WTC11 (cell line): Measurements from ENCODE around the gene CNOT6L. TPM values are rescaled to one million over a fixed set of nuclear protein-coding genes. Genes with fewer than 3 reads are reported as not detected.

Experiments
- ATAC-seq: fragments of 200-7000 bp; cut with Tn5 transposase; 2 replicates; pipeline ENCODE4 v1.10.0; 2021; ENCODE audit warnings: mild to moderate bottlenecking, moderate library complexity
- CTCF ChIA-PET: fragments of 300-600 bp; sonication (Branson Sonifier 250); formaldehyde crosslinking; loops from one replicate; lab custom pipeline; 2021; ENCODE audit warnings: antibody characterized with exemption; lab: Charles Lee
- POLR2A ChIA-PET: fragments of 350-600 bp; sonication (Branson Sonifier 250); formaldehyde crosslinking; loops from one replicate; lab custom pipeline; 2021; ENCODE audit warnings: antibody characterized with exemption; lab: Charles Lee
- DNase-seq: peaks from one replicate; pipeline ENCODE4 v3.0.0; 2021; ENCODE audit warnings: low spot score
- H3K27ac Mint-ChIP-seq: 2 replicates; pipeline ENCODE4 v1.8.0; 2021; ENCODE audit warnings: mixed read lengths
- H3K27me3 Mint-ChIP-seq: 2 replicates; pipeline ENCODE4 v1.8.0; 2021; ENCODE audit warnings: low read depth, mild to moderate bottlenecking, moderate library complexity, mixed read lengths
- H3K36me3 Mint-ChIP-seq: 2 replicates; pipeline ENCODE4 v1.8.0; 2021; ENCODE audit warnings: mixed read lengths
- H3K4me1 Mint-ChIP-seq: 2 replicates; pipeline ENCODE4 v1.8.0; 2022; ENCODE audit warnings: mixed read lengths
- H3K4me3 Mint-ChIP-seq: 2 replicates; pipeline ENCODE4 v1.8.0; 2021; ENCODE audit warnings: mild to moderate bottlenecking, moderate library complexity, mixed read lengths
- H3K9me3 Mint-ChIP-seq: 2 replicates; pipeline ENCODE4 v1.8.0; 2021; ENCODE audit warnings: mixed read lengths
- ATF1 ChIP-seq: sonication (generic); formaldehyde crosslinking; IDR thresholded peaks from 2 replicates; pipeline ENCODE4 v1.8.1; 2023; ENCODE audit warnings: mild to moderate bottlenecking, moderate library complexity, missing genetic modification reagents
- CBFB ChIP-seq: sonication (generic); formaldehyde crosslinking; IDR thresholded peaks from 2 replicates; pipeline ENCODE4 v1.8.1; 2022; ENCODE audit warnings: mild to moderate bottlenecking, low read depth, missing genetic modification reagents
- CREM ChIP-seq: sonication (generic); formaldehyde crosslinking; IDR thresholded peaks from 2 replicates; pipeline ENCODE4 v1.8.1; 2022; ENCODE audit warnings: mild to moderate bottlenecking, missing genetic modification reagents, moderate library complexity
- ESRRA ChIP-seq: sonication (generic); formaldehyde crosslinking; IDR thresholded peaks from 2 replicates; pipeline ENCODE4 v1.8.1; 2022; ENCODE audit warnings: mild to moderate bottlenecking, missing genetic modification reagents, borderline replicate concordance
- HMGA2 ChIP-seq: fragments of 250-450 bp; sonication (Bioruptor Pico); IDR thresholded peaks from 2 replicates; pipeline ENCODE4 v1.4.0; 2021; ENCODE audit warnings: mild to moderate bottlenecking, moderate library complexity
- IRF2 ChIP-seq: sonication (generic); formaldehyde crosslinking; IDR thresholded peaks from 2 replicates; pipeline ENCODE4 v1.8.0; 2022; ENCODE audit warnings: low read depth, missing genetic modification reagents, borderline replicate concordance
- MXD4 ChIP-seq: fragments of 250-450 bp; sonication (Bioruptor Pico); IDR thresholded peaks from 2 replicates; pipeline ENCODE4 v1.8.0; 2021; ENCODE audit warnings: mild to moderate bottlenecking, moderate library complexity, borderline replicate concordance
- NFATC4 ChIP-seq: fragments of 250-450 bp; sonication (Bioruptor Pico); IDR thresholded peaks from 2 replicates; pipeline ENCODE4 v1.9.0; 2021; ENCODE audit warnings: mild to moderate bottlenecking
- NFYB ChIP-seq: sonication (generic); formaldehyde crosslinking; conservative IDR thresholded peaks from 2 replicates; pipeline ENCODE4 v1.8.0; 2022; ENCODE audit warnings: low read depth, missing genetic modification reagents
- NR2C2 ChIP-seq: sonication (generic); formaldehyde crosslinking; IDR thresholded peaks from 2 replicates; pipeline ENCODE4 v1.8.0; 2022; ENCODE audit warnings: mild to moderate bottlenecking, missing genetic modification reagents
- NR3C1 ChIP-seq: sonication (generic); formaldehyde crosslinking; conservative IDR thresholded peaks from 2 replicates; pipeline ENCODE4 v1.8.1; 2023; ENCODE audit warnings: low read depth, mild to moderate bottlenecking, missing genetic modification reagents
- OVOL2 ChIP-seq: fragments of 250-450 bp; sonication (Bioruptor Pico); IDR thresholded peaks from 2 replicates; pipeline ENCODE4 v1.9.0; 2021; ENCODE audit warnings: mild to moderate bottlenecking, borderline replicate concordance
- PRRX2 ChIP-seq: fragments of 250-450 bp; sonication (Bioruptor Pico); IDR thresholded peaks from 2 replicates; pipeline ENCODE4 v1.8.0; 2021; ENCODE audit warnings: mild to moderate bottlenecking
- RELA ChIP-seq: sonication (generic); formaldehyde crosslinking; IDR thresholded peaks from 2 replicates; pipeline ENCODE4 v1.8.1; 2022; ENCODE audit warnings: missing genetic modification reagents, mild to moderate bottlenecking, borderline replicate concordance
- TCF7 ChIP-seq: sonication (generic); formaldehyde crosslinking; IDR thresholded peaks from 2 replicates; pipeline ENCODE4 v1.8.0; 2022; ENCODE audit warnings: mild to moderate bottlenecking, low read depth, missing genetic modification reagents, moderate library complexity
- TEAD1 ChIP-seq: sonication (generic); formaldehyde crosslinking; IDR thresholded peaks from 2 replicates; pipeline ENCODE4 v1.8.0; 2022; ENCODE audit warnings: mild to moderate bottlenecking, missing genetic modification reagents
- TP53 ChIP-seq: sonication (generic); formaldehyde crosslinking; IDR thresholded peaks from 2 replicates; pipeline ENCODE4 v1.8.1; 2023; ENCODE audit warnings: mild to moderate bottlenecking, missing genetic modification reagents
- total RNA-seq: library from RNA; stranded (reverse); gene quantifications from 3 replicates; pipeline ENCODE4 v1.2.3, GENCODE V29; 2021
- TF ChIP-seq, protein P1 (sequence below): sonication (generic); formaldehyde crosslinking; IDR thresholded peaks from 2 replicates; pipeline ENCODE4 v1.8.0; 2022; ENCODE audit warnings: mild to moderate bottlenecking, missing genetic modification reagents
- TF ChIP-seq, protein P2 (sequence below): sonication (generic); formaldehyde crosslinking; IDR thresholded peaks from 2 replicates; pipeline ENCODE4 v1.8.1; 2023; ENCODE audit warnings: mild to moderate bottlenecking, missing genetic modification reagents
- TF ChIP-seq, protein P3 (sequence below): sonication (generic); formaldehyde crosslinking; IDR thresholded peaks from 2 replicates; pipeline ENCODE4 v1.8.1; 2022; ENCODE audit warnings: mild to moderate bottlenecking, missing genetic modification reagents, moderate library complexity, borderline replicate concordance
- TF ChIP-seq, protein P4 (sequence below): sonication (generic); formaldehyde crosslinking; IDR thresholded peaks from 2 replicates; pipeline ENCODE4 v1.8.0; 2022; ENCODE audit warnings: mild to moderate bottlenecking, missing genetic modification reagents
- TF ChIP-seq, protein P5 (sequence below): fragments of 250-450 bp; sonication (Bioruptor Pico); IDR thresholded peaks from 2 replicates; pipeline ENCODE4 v2.1.2; 2022; ENCODE audit warnings: mild to moderate bottlenecking, moderate library complexity
- TF ChIP-seq, protein P6 (sequence below): sonication (generic); formaldehyde crosslinking; IDR thresholded peaks from 2 replicates; pipeline ENCODE4 v1.8.1; 2023; ENCODE audit warnings: mild to moderate bottlenecking, missing genetic modification reagents, moderate library complexity
- TF ChIP-seq, protein P7 (sequence below): sonication (generic); formaldehyde crosslinking; IDR thresholded peaks from 2 replicates; pipeline ENCODE4 v1.8.1; 2023; ENCODE audit warnings: mild to moderate bottlenecking, missing genetic modification reagents, moderate library complexity
- TF ChIP-seq, protein P8 (sequence below): sonication (generic); formaldehyde crosslinking; conservative IDR thresholded peaks from 2 replicates; pipeline ENCODE4 v1.8.1; 2022; ENCODE audit warnings: mild to moderate bottlenecking, missing genetic modification reagents
- TF ChIP-seq, protein P9 (sequence below): sonication (generic); formaldehyde crosslinking; IDR thresholded peaks from 2 replicates; pipeline ENCODE4 v1.8.0; 2022; ENCODE audit warnings: mild to moderate bottlenecking, missing genetic modification reagents
- TF ChIP-seq, protein P10 (sequence below): sonication (generic); formaldehyde crosslinking; IDR thresholded peaks from 2 replicates; pipeline ENCODE4 v1.8.1; 2023; ENCODE audit warnings: mild to moderate bottlenecking, moderate library complexity, missing genetic modification reagents

CNOT6L gene
- total RNA-seq, 1 experiment from 2014 or later, result 21.6 TPM

DNA sequence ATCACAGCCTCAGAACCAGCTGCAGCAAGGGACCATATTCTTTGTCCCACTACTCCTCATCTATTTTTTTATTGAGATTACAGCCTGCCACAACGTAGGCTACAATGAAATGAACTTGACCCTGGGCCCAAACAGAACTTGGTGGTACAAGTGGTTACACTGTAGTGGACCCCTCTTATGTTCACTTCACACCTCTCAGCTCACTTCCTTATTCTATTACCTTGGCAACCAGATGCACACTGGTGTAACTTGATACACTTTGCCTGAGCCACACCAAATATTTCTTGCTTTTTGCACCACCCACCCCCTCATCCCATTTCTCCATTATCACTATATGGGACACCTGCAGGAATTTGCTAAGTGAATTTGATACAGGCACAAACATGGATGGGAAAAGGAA lies 107.7 kb downstream of the CNOT6L start:
- Mint-ChIP-seq H3K27me3 (no peaks in the 10 kb centered on the region), H3K27ac (no peak overlapping the region), H3K4me3 (no peak overlapping the region), H3K4me1 (peaks cover 25% of the 10 kb centered on the region), H3K36me3 (no peaks in the 10 kb centered on the region), H3K9me3 (no peaks in the 10 kb centered on the region)
- TF ChIP-seq TP53 (no peak), ESRRA (CRISPR knock-in tag) (no peak), MXD4 (no peak), OVOL2 (CRISPR knock-in tag) (no peak), RELA (CRISPR knock-in tag) (no peak), NR2C2 (CRISPR knock-in tag) (no peak), HMGA2 (no peak), ATF1 (CRISPR knock-in tag) (no peak), TEAD1 (CRISPR knock-in tag) (no peak), TCF7 (no peak), NFYB (no peak)
- TF ChIP-seq, protein P1, sequence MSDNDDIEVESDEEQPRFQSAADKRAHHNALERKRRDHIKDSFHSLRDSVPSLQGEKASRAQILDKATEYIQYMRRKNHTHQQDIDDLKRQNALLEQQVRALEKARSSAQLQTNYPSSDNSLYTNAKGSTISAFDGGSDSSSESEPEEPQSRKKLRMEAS (CRISPR knock-in tag), result no peak
- TF ChIP-seq, protein P2, sequence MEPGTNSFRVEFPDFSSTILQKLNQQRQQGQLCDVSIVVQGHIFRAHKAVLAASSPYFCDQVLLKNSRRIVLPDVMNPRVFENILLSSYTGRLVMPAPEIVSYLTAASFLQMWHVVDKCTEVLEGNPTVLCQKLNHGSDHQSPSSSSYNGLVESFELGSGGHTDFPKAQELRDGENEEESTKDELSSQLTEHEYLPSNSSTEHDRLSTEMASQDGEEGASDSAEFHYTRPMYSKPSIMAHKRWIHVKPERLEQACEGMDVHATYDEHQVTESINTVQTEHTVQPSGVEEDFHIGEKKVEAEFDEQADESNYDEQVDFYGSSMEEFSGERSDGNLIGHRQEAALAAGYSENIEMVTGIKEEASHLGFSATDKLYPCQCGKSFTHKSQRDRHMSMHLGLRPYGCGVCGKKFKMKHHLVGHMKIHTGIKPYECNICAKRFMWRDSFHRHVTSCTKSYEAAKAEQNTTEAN, result no peak
- TF ChIP-seq, protein P3, sequence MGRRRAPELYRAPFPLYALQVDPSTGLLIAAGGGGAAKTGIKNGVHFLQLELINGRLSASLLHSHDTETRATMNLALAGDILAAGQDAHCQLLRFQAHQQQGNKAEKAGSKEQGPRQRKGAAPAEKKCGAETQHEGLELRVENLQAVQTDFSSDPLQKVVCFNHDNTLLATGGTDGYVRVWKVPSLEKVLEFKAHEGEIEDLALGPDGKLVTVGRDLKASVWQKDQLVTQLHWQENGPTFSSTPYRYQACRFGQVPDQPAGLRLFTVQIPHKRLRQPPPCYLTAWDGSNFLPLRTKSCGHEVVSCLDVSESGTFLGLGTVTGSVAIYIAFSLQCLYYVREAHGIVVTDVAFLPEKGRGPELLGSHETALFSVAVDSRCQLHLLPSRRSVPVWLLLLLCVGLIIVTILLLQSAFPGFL, result no peak
- TF ChIP-seq, protein P4, sequence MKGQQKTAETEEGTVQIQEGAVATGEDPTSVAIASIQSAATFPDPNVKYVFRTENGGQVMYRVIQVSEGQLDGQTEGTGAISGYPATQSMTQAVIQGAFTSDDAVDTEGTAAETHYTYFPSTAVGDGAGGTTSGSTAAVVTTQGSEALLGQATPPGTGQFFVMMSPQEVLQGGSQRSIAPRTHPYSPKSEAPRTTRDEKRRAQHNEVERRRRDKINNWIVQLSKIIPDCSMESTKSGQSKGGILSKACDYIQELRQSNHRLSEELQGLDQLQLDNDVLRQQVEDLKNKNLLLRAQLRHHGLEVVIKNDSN (CRISPR knock-in tag), result no peak
- TF ChIP-seq, protein P5, sequence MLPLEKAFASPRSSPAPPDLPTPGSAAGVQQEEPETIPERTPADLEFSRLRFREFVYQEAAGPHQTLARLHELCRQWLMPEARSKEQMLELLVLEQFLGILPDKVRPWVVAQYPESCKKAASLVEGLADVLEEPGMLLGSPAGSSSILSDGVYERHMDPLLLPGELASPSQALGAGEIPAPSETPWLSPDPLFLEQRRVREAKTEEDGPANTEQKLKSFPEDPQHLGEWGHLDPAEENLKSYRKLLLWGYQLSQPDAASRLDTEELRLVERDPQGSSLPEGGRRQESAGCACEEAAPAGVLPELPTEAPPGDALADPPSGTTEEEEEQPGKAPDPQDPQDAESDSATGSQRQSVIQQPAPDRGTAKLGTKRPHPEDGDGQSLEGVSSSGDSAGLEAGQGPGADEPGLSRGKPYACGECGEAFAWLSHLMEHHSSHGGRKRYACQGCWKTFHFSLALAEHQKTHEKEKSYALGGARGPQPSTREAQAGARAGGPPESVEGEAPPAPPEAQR (CRISPR knock-in tag), result no peak
- TF ChIP-seq, protein P6, sequence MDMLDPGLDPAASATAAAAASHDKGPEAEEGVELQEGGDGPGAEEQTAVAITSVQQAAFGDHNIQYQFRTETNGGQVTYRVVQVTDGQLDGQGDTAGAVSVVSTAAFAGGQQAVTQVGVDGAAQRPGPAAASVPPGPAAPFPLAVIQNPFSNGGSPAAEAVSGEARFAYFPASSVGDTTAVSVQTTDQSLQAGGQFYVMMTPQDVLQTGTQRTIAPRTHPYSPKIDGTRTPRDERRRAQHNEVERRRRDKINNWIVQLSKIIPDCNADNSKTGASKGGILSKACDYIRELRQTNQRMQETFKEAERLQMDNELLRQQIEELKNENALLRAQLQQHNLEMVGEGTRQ, result no peak
- TF ChIP-seq, protein P7, sequence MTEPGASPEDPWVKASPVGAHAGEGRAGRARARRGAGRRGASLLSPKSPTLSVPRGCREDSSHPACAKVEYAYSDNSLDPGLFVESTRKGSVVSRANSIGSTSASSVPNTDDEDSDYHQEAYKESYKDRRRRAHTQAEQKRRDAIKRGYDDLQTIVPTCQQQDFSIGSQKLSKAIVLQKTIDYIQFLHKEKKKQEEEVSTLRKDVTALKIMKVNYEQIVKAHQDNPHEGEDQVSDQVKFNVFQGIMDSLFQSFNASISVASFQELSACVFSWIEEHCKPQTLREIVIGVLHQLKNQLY (CRISPR knock-in tag), result no peak
- DNase-seq, result no peak
- ChIA-PET CTCF (no interaction called here), POLR2A (no interaction called here)
- ATAC-seq, result no peak

DNA sequence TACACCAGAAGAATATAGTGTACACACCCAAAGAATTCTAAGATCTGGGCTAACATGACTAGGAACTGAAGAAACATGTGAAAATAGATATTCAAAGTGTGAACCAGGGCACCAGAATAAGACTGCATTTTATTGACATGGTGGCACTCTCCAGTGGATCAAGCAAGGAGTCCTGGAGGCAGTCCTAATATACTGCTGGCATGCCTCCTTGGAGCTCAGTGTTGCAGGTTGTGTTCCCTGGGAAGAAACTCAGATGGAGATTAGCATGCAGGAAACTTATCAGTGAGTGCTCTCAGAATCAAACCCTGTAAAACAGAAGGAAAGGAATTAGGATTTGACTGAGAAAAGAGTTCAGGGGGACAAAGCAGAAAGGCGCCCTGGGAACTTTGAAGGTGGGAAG lies 108.5 kb downstream of the CNOT6L start:
- H3K4me3 Mint-ChIP-seq, result no peak overlapping the region
- POLR2A ChIA-PET, result no interaction called here
- H3K9me3 Mint-ChIP-seq, result no peaks in the 10 kb centered on the region
- no peaks in the 10 kb centered on the region for H3K27me3 Mint-ChIP-seq
- CTCF ChIA-PET, result no interaction called here
- peaks cover 17% of the 10 kb centered on the region for H3K4me1 Mint-ChIP-seq
- H3K36me3 Mint-ChIP-seq, result no peaks in the 10 kb centered on the region
- DNase-seq (no peak), ATAC-seq (no peak)
- H3K27ac Mint-ChIP-seq, result no peak overlapping the region
- TF ChIP-seq NFATC4 (CRISPR knock-in tag), result no peak
- no peak for TF ChIP-seq CBFB (CRISPR knock-in tag)
- TF ChIP-seq NR3C1, result no peak
- TF ChIP-seq, protein P8, sequence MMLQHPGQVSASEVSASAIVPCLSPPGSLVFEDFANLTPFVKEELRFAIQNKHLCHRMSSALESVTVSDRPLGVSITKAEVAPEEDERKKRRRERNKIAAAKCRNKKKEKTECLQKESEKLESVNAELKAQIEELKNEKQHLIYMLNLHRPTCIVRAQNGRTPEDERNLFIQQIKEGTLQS (CRISPR knock-in tag), result no peak
- TF ChIP-seq, protein P9, sequence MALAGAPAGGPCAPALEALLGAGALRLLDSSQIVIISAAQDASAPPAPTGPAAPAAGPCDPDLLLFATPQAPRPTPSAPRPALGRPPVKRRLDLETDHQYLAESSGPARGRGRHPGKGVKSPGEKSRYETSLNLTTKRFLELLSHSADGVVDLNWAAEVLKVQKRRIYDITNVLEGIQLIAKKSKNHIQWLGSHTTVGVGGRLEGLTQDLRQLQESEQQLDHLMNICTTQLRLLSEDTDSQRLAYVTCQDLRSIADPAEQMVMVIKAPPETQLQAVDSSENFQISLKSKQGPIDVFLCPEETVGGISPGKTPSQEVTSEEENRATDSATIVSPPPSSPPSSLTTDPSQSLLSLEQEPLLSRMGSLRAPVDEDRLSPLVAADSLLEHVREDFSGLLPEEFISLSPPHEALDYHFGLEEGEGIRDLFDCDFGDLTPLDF (CRISPR knock-in tag), result no peak
- TF ChIP-seq, protein P7 (CRISPR knock-in tag), result no peak
- TF ChIP-seq CREM (CRISPR knock-in tag), result no peak
- TF ChIP-seq IRF2, result no peak
- TF ChIP-seq PRRX2 (CRISPR knock-in tag), result no peak
- TF ChIP-seq, protein P10, sequence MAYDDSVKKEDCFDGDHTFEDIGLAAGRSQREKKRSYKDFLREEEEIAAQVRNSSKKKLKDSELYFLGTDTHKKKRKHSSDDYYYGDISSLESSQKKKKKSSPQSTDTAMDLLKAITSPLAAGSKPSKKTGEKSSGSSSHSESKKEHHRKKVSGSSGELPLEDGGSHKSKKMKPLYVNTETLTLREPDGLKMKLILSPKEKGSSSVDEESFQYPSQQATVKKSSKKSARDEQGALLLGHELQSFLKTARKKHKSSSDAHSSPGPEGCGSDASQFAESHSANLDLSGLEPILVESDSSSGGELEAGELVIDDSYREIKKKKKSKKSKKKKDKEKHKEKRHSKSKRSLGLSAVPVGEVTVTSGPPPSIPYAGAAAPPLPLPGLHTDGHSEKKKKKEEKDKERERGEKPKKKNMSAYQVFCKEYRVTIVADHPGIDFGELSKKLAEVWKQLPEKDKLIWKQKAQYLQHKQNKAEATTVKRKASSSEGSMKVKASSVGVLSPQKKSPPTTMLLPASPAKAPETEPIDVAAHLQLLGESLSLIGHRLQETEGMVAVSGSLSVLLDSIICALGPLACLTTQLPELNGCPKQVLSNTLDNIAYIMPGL, result no peak
